SH-SY5Y (cell line): ENCODE measurements around the gene TIAL1.

ENCODE experiments used
- GATA2 ChIP-seq: IDR thresholded peaks from 2 replicates; pipeline ENCODE4 v1.6.1; 2011; ENCODE audit warnings: mild to moderate bottlenecking, low read depth, low read length
- GATA3 ChIP-seq: IDR thresholded peaks from 2 replicates; pipeline ENCODE4 v1.6.1; 2011; ENCODE audit warnings: low read depth, mild to moderate bottlenecking, low read length, moderate library complexity

DNA sequence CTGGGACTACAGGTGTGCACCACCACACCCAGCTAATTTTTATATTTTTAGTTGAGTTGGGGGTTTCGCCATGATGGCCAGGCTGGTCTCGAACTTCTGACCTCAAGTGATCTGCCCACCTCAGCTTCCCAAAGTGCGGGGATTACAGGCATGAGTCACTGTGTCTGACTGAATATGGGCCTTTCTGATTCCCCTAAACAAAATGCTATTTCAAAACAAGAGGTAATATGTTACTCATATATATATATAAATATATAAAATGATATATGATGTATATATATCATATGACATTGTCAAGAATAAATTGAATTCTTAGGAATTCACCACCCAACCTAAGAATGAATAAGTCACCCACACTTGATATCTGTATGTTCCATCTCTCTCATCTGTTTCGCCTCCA lies 12.8 kb upstream of the TIAL1 start:
- TF ChIP-seq GATA2 (no peak), GATA3 (no peak)
